Fibroblast of mammary gland (primary cell): ENCODE measurements around the gene CELSR3.

Experiments
- DNase-seq: peaks from one replicate; pipeline ENCODE4 v3.0.0-alpha.2; 2010; ENCODE audit warnings: low read depth
- H3K4me3 ChIP-seq: 2 replicates; pipeline ENCODE4 v1.5.1; 2011; ENCODE audit warnings: low read depth, mild to moderate bottlenecking, low read length, moderate library complexity; ENCODE audit not compliant: control insufficient read depth
- CTCF ChIP-seq: conservative IDR thresholded peaks from 2 replicates; pipeline ENCODE4 v1.5.1; 2011; ENCODE audit warnings: low read depth, low read length, inconsistent platforms; ENCODE audit not compliant: control insufficient read depth, insufficient read depth

The CELSR3 gene

DNA sequence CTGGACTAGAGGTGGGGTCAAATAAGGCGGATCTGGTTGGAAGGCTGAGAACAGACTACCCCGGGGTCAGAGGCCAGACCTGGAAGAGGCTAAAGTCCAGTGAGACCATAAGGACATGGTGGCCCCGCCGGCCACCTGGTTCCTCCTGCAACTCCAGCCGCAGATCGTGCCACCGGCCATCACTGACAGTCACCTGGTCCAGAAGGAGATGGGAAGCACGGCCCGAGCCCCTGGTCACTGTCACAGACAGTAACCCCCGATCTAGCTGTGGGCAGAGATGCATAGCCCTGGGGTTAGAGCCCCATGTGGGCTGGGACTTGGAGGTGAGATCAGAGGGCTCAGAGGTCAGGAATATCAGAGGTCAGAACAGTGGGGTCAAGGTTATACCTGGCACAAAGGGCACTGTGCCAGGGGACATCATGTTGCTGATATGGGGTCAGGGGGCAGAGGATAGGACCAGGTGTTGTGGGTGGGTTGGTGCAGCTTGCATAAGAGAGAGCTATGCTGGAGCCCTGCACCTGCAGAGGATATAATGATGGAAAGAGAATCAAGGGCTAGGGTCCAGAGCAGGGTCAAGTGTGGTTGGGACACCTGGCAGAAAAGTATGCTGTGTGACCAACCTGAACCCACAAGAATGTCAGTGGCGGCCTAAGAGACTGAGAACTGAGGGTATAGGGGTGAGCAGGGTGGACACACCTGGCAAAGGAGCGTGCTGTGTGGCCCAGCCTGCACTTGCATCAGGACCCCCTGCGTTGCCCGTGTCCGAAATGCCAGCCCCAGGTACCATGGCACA, 9.6 kb downstream of the CELSR3 start:
- DNase-seq: no peak
- no peak for TF ChIP-seq CTCF
- no peak overlapping the region for H3K4me3 ChIP-seq

DNA sequence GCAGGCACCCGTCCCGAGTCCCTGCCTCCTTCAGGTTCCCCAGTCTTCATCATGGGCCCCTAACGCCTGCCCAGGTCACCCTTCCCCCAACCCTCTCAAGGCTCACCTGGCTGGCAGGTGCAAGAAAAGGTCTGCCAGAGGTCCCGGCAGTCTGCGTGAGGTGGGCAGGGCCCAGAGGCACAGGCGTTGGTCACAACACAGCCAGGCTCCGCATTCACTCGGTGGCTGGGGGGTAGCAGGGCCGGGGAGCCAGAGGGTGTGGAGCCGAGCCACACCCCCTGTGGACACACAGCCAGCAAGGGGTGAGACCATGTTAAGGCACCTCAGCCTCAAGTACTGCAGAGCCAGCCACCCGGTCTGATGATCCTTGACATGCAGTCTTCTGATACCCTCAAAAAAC, 10.9 kb downstream of the CELSR3 start:
- H3K4me3 ChIP-seq: no peak overlapping the region
- TF ChIP-seq CTCF: no peak
- no peak for DNase-seq

- no peak for DNase-seq
- no peak for TF ChIP-seq CTCF
Measured at GRCh38 chr3:48650723-48651122, 12.0 kb downstream of the CELSR3 start.

GRCh38 chr3:48648188-48648850, 14.4 kb downstream of the CELSR3 start:
- no peak overlapping the region for H3K4me3 ChIP-seq
- no peak for TF ChIP-seq CTCF
- DNase-seq: no peak

More at GRCh38 chr3:48650723-48651122, 12.0 kb downstream of the CELSR3 start:
- no peak overlapping the region for H3K4me3 ChIP-seq

GRCh38 chr3:48647714-48648113, 15.0 kb downstream of the CELSR3 start:
- no peak overlapping the region for H3K4me3 ChIP-seq
- DNase-seq: no peak
- TF ChIP-seq CTCF: no peak

GRCh38 chr3:48644898-48645760, 17.6 kb downstream of the CELSR3 start:
- TF ChIP-seq CTCF: no peak
- H3K4me3 ChIP-seq: no peak overlapping the region
- no peak for DNase-seq
